Bronchial epithelial cell (primary cell): Measurements from ENCODE around the gene DDX25. TPM values are rescaled to one million over a fixed set of nuclear protein-coding genes. Genes with fewer than 3 reads are reported as not detected.

Experiments used
- DNase-seq: peaks from one replicate; pipeline ENCODE4 v3.0.0-alpha.2; 2010; ENCODE audit warnings: low read depth
- FAIRE-seq: peaks from 2 replicates; lab custom pipeline; 2011; peaks lifted over from hg19 to GRCh38; lab: Jason Lieb, UNC
- H3K27me3 ChIP-seq: 2 replicates; pipeline ENCODE4 v1.5.1; 2011; ENCODE audit warnings: low read length; ENCODE audit not compliant: control insufficient read depth, insufficient read depth
- H3K36me3 ChIP-seq: 2 replicates; pipeline ENCODE4 v1.5.1; 2011; ENCODE audit warnings: low read length; ENCODE audit not compliant: control insufficient read depth, insufficient read depth
- H3K4me3 ChIP-seq: 2 replicates; pipeline ENCODE4 v1.5.1; 2011; ENCODE audit warnings: mild to moderate bottlenecking, low read depth, low read length, control low read depth
- total RNA-seq: library from RNA; depleted of rRNA; stranded (reverse); fragments of >200 nt; gene quantifications from 2 replicates; pipeline ENCODE4 v1.2.1, GENCODE V29; 2014
- TF ChIP-seq, protein P1 (sequence below): IDR thresholded peaks from 2 replicates; pipeline ENCODE4 v1.5.1; 2011; ENCODE audit warnings: mild to moderate bottlenecking, moderate library complexity, low read length, control low read depth, inconsistent platforms; ENCODE audit not compliant: insufficient read depth, severe bottlenecking

DDX25 gene
- total RNA-seq, 1 donor from 2014 or later: not detected

DNA sequence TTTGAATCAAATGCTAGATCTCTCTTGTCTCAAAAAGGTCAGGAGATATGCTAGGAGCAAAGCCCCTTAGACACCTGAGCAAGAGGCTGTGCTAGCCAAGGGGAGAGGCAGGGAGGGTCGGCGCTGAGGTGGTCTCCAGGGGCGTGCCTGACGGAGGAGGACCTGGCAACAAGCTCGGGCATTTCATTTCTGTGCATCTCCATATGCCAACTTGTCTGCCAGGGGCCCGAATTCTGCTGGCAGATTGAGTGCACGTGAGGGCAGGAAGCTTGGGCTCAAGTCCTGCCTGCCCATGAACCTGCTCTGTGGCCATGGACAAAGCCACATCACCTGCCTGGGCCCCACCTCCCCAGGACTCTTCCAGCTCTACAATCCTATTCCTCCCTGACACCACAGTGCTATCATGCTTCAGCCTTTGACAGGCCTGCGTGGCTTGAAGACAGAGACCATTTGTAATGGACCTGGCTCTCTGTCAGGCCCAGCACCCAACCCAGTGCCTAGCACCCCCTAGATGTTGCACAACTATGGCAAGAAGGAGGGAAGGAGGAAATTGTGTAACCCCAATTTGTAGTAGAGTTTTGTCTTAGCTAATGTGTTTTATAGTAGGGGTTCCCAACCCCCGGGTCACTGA lies 25.3 kb downstream of the DDX25 start:
- H3K36me3 ChIP-seq: no peaks in the 10 kb centered on the region
- no peak overlapping the region for H3K4me3 ChIP-seq
- TF ChIP-seq, protein P1, sequence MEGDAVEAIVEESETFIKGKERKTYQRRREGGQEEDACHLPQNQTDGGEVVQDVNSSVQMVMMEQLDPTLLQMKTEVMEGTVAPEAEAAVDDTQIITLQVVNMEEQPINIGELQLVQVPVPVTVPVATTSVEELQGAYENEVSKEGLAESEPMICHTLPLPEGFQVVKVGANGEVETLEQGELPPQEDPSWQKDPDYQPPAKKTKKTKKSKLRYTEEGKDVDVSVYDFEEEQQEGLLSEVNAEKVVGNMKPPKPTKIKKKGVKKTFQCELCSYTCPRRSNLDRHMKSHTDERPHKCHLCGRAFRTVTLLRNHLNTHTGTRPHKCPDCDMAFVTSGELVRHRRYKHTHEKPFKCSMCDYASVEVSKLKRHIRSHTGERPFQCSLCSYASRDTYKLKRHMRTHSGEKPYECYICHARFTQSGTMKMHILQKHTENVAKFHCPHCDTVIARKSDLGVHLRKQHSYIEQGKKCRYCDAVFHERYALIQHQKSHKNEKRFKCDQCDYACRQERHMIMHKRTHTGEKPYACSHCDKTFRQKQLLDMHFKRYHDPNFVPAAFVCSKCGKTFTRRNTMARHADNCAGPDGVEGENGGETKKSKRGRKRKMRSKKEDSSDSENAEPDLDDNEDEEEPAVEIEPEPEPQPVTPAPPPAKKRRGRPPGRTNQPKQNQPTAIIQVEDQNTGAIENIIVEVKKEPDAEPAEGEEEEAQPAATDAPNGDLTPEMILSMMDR: no peak
- DNase-seq: no peak
- no peaks in the 10 kb centered on the region for H3K27me3 ChIP-seq
- no peak for FAIRE-seq

DNA sequence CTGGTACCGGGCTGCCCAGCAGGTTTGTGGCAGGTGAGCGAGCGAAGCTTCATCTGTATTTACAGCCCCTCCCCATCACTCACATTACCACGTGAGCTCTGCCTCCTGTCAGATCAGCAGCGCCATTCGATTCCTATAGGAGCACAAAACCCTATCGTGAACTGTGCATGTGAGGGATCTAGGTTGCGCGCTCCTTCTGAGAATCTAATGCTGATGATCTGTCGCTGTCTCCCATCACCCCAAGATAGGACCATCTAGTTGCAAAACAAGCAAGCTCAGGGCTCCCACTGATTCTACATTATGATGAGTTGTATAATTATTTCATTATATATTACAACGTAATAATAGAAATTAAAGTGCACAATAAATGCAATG lies 25.8 kb downstream of the DDX25 start:
- FAIRE-seq (no peak), DNase-seq (no peak)
- no peaks in the 10 kb centered on the region for H3K27me3 ChIP-seq
- H3K4me3 ChIP-seq: no peak overlapping the region
- TF ChIP-seq, protein P1: no peak
- H3K36me3 ChIP-seq: no peaks in the 10 kb centered on the region

- no peak overlapping the region for H3K4me3 ChIP-seq
- TF ChIP-seq, protein P1: no peak
- H3K36me3 ChIP-seq: no peaks in the 10 kb centered on the region
- FAIRE-seq: no peak
- H3K27me3 ChIP-seq: no peaks in the 10 kb centered on the region
- DNase-seq: no peak
Observed at GRCh38 chr11:125931116-125931515, 26.8 kb downstream of the DDX25 start.

DNA sequence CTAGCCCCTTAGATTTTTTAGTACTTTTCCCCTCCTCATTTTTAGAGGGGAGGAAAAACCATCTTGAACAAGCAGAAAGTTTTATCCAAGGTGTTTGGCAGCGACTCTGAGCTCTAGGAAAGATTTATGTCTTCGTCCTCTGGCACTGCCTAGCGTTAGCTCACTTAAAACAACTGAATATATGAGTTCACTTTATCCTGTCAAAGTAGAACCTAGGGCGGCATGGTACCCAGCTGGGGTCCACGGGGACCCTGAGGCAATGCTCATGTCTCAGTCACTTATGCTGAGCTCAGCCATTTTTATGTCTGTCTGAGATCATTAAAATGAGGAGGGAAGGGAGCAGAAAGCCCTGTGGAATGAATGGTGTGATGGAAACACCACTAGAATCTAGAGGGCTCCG lies 27.4 kb downstream of the DDX25 start:
- TF ChIP-seq, protein P1: no peak
- Histone ChIP-seq H3K36me3 (no peaks in the 10 kb centered on the region), H3K27me3 (no peaks in the 10 kb centered on the region), H3K4me3 (no peak overlapping the region)
- no peak for DNase-seq
- FAIRE-seq: no peak

DNA sequence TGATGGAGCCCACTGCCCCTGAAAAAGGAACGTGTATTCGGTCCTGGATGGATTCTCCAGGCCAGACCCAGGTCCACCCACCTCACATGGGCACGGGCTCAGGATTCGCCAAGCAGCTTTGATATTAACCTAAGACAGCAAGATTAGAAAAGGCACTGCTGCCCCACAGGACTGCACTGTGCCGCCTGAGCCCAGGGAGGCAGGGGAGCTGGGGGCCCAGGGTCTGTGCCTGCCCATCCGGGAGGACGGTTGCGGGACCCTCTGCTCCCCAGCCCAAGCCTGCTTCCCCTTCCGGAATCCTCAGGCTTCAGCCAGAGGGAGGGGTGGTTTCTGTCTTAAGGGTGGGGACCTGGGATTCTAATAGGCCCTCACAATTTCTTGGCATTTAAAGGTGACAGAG lies 28.0 kb downstream of the DDX25 start:
- Histone ChIP-seq H3K4me3 (no peak overlapping the region), H3K36me3 (no peaks in the 10 kb centered on the region), H3K27me3 (no peaks in the 10 kb centered on the region)
- DNase-seq (no peak), FAIRE-seq (no peak)
- TF ChIP-seq, protein P1: no peak

GRCh38 chr11:125933030-125933813 lies 28.9 kb downstream of the DDX25 start:
- TF ChIP-seq, protein P1: no peak
- FAIRE-seq (no peak), DNase-seq (no peak)
- no peaks in the 10 kb centered on the region for H3K36me3 ChIP-seq
- no peaks in the 10 kb centered on the region for H3K27me3 ChIP-seq
- H3K4me3 ChIP-seq: no peak overlapping the region
